Islet of Langerhans (tissue), 1 donor: Measurements from ENCODE around the gene OR4X2.
"Not testable (repeated sequence)": the region's sequence is repeated elsewhere in the genome, so short reads cannot be mapped to it uniquely, and the experiment has no call there.

ENCODE experiments used
- FAIRE-seq: peaks from one replicate; lab custom pipeline; 2011; peaks lifted over from hg19 to GRCh38; lab: Jason Lieb, UNC

Gene OR4X2, protein sequence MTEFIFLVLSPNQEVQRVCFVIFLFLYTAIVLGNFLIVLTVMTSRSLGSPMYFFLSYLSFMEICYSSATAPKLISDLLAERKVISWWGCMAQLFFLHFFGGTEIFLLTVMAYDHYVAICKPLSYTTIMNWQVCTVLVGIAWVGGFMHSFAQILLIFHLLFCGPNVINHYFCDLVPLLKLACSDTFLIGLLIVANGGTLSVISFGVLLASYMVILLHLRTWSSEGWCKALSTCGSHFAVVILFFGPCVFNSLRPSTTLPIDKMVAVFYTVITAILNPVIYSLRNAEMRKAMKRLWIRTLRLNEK

DNA sequence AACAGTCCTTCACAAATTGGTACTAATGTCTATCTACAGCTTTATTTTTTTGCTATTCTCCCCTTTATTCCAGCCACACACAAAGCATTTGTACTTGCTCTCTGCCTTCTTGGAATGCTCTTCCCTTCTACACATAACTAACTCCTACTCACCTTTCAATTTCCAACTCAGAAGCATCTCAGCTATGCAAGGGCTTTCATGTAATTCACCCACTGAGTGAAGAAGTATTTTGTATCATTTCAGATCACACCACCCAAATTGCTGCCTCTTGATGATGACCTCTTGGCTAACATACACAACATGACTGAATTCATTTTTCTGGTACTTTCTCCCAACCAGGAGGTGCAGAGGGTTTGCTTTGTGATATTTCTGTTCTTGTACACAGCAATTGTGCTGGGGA, at the start of gene OR4X2:
TSS of gene OR4X2 (plus strand) at position 301 of the 400 bp plus-strand sequence. CDS start at position 301, 0 bp downstream.
- FAIRE-seq = no peak

DNA sequence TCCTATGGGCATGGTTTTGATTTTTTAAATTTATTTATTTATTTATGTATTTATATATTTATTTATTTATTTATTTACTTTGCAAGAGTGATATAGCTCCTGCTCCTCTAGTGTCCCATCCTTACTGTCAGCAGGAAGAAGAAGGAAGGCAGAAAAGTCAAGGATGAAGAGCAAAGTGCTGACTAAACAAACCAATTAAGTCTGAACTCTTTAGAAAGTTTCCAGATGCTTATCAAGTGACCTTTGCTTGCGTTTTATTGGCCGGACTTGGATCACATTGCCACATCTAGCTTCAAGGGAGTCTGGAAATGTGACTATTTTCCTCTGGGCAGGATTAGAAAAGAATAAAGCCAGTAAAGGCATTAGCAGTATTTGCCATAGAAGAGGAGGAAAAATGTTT, 37.0 kb upstream of the OR4X2 start:
- no peak for FAIRE-seq

DNA sequence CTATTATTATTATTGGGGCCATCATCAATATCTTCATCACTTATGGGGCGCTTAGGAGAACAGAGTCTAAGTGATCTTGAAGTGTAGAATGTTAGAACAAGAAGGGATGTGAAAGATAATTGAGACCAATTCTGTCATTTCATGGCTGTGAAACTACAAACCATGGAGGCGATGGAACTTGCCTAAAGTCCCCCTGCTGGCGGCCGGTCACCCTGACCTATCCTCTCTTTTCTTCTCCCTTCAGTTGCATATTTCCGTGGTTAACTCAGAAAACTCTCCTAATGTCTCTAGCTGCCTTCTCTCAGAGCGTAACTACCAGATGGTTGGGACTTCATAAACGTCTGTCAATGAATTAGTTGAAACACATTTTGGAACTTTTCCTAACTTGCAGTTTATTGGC, 34.9 kb upstream of the OR4X2 start:
- FAIRE-seq = no peak

DNA sequence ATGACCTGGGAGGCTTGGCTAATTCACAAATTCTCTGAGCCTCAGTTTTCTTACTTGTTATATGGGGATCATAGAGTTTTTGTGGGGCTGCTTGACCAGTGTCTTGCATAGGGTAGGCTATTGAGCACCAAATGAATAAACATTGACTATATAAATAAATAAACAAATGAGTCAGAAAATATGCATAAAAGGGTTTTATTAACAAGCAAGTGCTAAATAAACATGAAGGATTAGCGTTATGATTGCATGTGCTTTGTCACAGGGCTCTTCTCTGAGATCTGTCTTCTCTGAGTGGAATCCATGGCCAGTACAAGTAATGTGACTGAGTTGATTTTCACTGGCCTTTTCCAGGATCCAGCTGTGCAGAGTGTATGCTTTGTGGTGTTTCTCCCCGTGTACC, 28.4 kb upstream of the OR4X2 start, which contains the start of gene OR4B1:
TSS of gene OR4B1 (plus strand) at position 301 of the 400 bp plus-strand sequence. CDS start at position 301, 0 bp downstream.
- FAIRE-seq = no peak

DNA sequence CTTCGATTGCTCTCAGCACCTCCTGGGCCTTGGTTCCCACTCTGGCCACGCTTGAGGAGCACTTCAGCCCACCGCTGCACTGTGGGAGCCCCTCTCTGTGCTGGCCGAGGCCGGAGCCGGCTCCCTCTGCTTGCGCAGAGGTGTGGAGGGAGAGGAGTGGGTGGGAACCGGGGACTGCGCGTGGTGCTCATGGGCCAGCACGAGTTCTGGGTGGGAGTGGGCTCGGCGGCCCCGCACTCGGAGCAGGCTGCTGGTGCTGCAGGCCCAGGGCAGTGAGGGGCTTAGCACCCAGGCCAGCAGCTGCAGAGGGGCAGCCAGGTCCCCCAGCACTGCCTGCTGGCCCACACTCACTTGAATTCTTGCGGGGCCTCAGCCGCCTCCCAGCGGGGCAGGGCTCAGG, 16.1 kb upstream of the OR4X2 start:
- FAIRE-seq = no peak

DNA sequence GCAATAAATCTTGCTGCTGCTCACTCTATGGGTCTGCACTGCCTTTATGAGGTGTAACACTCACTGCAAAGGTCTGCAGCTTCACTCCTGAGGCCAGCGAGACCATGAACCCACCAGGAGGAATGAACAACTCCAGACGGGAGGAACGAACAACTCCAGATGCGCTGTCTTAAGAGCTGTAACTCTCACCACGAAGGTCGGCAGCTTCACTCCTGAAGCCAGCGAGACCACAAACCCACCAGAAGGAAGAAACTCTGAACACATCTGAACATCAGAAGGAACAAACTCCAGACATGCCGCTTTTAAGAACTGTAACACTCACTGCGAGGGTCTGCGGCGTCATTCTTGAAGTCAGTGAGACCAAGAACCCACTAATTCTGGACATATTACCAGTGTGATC, 14.8 kb upstream of the OR4X2 start:
- FAIRE-seq = not testable (repeated sequence)

DNA sequence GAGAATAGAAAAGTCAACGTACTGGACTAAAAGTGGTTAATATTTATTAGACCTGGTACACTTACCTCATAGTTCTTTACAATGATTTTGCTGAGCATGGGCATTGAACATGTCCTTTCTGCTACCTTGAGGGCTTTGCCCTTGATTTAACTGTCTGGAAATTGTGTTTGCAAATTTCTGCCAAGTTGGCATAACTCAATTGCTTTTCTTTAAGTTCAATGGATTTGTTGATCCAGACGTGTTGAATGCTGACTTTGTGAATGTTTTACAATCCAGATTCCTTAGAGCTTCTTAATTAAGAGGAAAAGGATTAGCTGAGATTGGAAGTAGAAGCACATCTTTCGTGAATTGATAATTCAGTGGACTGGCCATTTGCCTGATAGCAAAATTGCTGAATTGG, 7.2 kb upstream of the OR4X2 start:
- no peak for FAIRE-seq

DNA sequence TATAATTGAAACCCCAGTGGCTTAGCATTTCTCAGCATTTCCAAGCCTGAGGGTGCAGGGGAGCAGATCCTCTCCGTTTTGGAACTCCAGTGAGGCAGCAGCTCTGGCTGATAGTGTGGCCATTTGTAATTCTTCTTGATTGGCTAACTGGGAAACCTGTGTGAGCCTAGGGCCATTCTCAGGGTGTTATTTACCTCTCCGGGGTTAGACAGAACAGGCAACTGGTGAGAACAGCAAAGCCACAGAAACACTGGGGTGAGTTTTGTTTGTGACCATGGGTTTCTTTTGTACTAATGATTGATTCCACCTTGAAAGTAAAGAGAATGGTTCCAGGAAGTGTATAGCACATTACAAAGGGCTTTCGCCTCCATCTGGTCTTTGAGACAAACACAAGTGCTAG, 2.4 kb upstream of the OR4X2 start:
- no peak for FAIRE-seq

DNA sequence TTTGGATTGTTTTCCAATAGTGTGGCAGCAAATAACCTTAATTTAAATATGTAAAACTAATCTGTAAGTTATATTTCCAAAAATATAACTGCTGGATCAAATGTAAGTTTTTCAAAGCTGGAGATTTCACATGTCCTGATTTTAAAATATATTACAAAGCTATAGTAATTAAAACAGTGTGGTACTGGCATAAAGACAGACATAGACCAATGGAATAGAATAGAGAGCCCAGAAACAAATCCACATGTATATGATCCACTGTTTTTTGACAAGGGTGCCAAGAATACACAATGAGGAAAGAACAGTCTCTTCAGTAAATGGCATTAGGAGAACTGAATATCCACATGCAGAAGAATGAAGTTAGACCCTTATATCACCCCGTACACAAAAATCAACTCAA, 4.0 kb downstream of the OR4X2 start:
- FAIRE-seq = no peak

DNA sequence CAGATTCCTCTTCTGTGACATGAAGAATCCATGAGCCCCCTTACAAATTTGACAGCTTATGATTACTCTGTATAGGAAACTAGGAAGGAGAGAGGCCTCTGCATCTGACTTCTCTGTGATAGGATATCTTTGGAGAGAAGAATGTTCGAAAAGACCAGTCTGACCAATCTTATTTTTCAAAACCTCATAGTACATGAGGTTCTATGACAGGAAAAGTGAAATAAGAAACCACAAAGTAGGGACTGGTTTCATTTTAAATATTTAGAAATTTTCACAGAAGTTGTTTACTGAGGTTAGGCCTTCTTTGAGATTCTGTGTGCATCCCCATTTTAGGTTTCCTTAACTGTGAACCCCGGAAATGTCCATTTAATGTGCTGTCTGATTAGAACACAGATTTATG, 16.7 kb downstream of the OR4X2 start:
- no peak for FAIRE-seq

DNA sequence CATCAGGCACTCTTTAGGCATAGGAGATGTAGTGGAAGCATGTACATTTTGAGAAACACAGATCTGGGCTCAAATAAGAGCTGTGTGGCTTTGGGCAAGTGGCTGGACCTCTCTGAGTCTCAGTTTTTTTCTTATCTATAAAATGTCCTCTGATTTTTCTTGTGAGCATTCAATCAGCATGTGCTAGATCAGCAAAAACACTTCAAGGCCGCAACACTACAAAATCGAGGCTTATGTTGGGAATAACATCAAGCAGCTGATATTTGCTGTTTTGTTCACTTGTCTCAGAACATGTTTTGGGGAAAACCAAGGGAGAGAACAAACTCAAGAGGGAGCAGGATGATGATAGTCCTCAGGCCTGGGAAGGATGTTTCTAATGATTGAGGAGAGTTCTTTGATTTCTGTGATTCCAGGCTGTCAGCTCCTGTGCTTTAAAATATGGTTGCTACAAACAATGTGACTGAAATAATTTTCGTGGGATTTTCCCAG, 18.6 kb downstream of the OR4X2 start, which contains the start of gene OR4X1:
TSS of gene OR4X1 (plus strand) at position 439 of the 489 bp plus-strand sequence. CDS start at position 439, 0 bp downstream.
- no peak for FAIRE-seq

DNA sequence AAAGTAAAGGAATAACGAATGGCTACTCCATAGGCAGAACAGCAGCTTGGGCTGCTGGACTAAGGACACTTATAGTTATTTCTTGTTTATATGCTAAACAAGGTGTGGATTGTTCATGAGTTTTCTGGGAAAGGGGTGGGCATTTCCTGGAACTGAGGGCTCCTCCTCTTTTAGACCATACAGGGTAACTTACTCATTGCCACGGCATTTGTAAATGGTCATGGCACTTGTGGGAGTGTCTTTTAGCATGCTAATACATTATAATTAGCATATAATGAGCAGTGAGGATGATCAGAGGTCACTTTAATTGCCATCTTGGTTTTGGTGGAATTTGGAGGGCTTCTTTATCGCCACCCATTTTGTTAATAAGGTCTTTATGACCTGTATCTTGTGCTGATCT, 25.7 kb downstream of the OR4X2 start:
- no peak for FAIRE-seq

DNA sequence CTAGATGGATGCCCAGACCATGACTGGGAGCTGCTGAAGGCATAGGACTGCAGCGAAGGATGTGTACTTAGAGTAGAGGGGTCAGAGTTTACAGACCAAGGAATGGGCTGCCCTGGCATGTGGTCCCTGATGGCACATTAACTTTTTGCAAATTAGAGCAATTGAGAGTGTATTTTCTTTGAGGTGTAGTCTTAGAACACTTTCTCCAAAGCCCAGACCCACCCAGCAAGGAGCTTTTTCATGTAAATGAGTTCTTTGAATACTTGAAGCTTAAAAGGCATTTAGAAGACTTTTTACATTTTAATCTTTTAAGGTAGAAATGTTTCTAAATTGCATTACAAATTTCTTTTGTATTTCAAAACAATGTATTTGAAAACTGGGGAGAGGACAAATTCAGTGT, 27.7 kb downstream of the OR4X2 start:
- no peak for FAIRE-seq
